MM.1S (cell line): ENCODE data around the gene HDAC7.
A peak's percentile ranks its signal among the peaks of the same experiment; 100 is the strongest.

Experiments used
- DNase-seq: peaks from one replicate; pipeline ENCODE4 v3.0.0-alpha.2; 2015
- H2AFZ ChIP-seq: fragments of 300-600 bp; sonication (generic); 2 replicates; pipeline ENCODE4 v1.6.0; 2016; ENCODE audit warnings: antibody characterized with exemption, low read length
- H3F3A ChIP-seq: fragments of 300-600 bp; sonication (generic); 2 replicates; pipeline ENCODE4 v1.6.1; 2016; ENCODE audit warnings: mild to moderate bottlenecking, antibody characterized with exemption, low read length, moderate library complexity, mixed read lengths; ENCODE audit not compliant: insufficient read depth
- H3K27ac ChIP-seq: fragments of 300-600 bp; sonication (generic); 2 replicates; pipeline ENCODE4 v1.5.1; 2016; ENCODE audit warnings: mild to moderate bottlenecking, low read length
- H3K27me3 ChIP-seq: fragments of 300-600 bp; sonication (generic); replicated peaks from 2 replicates; pipeline ENCODE4 v1.6.0; 2016; ENCODE audit warnings: low read length; ENCODE audit not compliant: insufficient read depth
- H3K36me3 ChIP-seq: fragments of 300-600 bp; sonication (generic); replicated peaks from 2 replicates; pipeline ENCODE4 v1.6.1; 2016; ENCODE audit warnings: mild to moderate bottlenecking, low read length, mixed read lengths; ENCODE audit not compliant: insufficient read depth
- H3K4me1 ChIP-seq: fragments of 300-600 bp; sonication (generic); 2 replicates; pipeline ENCODE4 v1.6.1; 2016; ENCODE audit warnings: low read length, mixed read lengths
- H3K4me2 ChIP-seq: fragments of 300-600 bp; sonication (generic); 2 replicates; pipeline ENCODE4 v1.6.0; 2016; ENCODE audit warnings: low read depth, low read length
- H3K4me3 ChIP-seq: fragments of 300-600 bp; sonication (generic); 2 replicates; pipeline ENCODE4 v1.5.1; 2016; ENCODE audit warnings: low read length, mixed read lengths
- H3K79me2 ChIP-seq: fragments of 300-600 bp; sonication (generic); 2 replicates; pipeline ENCODE4 v1.6.1; 2016; ENCODE audit warnings: mixed run types, low read length, mixed read lengths
- H3K9ac ChIP-seq: fragments of 300-600 bp; sonication (generic); 2 replicates; pipeline ENCODE4 v1.6.1; 2016; ENCODE audit warnings: low read length, mixed read lengths
- H3K9me2 ChIP-seq: fragments of 300-600 bp; sonication (generic); replicated peaks from 2 replicates; pipeline ENCODE4 v1.6.1; 2016; ENCODE audit warnings: mild to moderate bottlenecking, low read length, mixed read lengths; ENCODE audit not compliant: insufficient read depth
- H3K9me3 ChIP-seq: fragments of 300-600 bp; sonication (generic); replicated peaks from 2 replicates; pipeline ENCODE4 v1.6.1; 2016; ENCODE audit warnings: mild to moderate bottlenecking, low read length, mixed read lengths; ENCODE audit not compliant: insufficient read depth
- H4K20me1 ChIP-seq: fragments of 300-600 bp; sonication (generic); 2 replicates; pipeline ENCODE4 v1.6.1; 2016; ENCODE audit warnings: mild to moderate bottlenecking, low read length, moderate library complexity, mixed read lengths; ENCODE audit not compliant: insufficient read depth
- EZH2 ChIP-seq: fragments of 300-600 bp; sonication (generic); optimal IDR thresholded peaks from 2 replicates; pipeline ENCODE3; 2017; ENCODE audit warnings: low read depth, mild to moderate bottlenecking, antibody characterized with exemption, low read length, mixed read lengths
- EZH2phosphoT487 ChIP-seq: fragments of 300-600 bp; sonication (generic); IDR thresholded peaks from 2 replicates; pipeline ENCODE4 v1.6.1; 2018; ENCODE audit warnings: antibody characterized with exemption, low read length
- TF ChIP-seq, protein P1 (sequence below): fragments of 300-600 bp; sonication (generic); IDR thresholded peaks from 2 replicates; pipeline ENCODE4 v1.5.1; 2016; ENCODE audit warnings: antibody characterized with exemption, low read length, mixed read lengths

HDAC7 gene

GRCh38 chr12:47754881-47755280 lies 64.8 kb downstream of the HDAC7 start:
- Histone ChIP-seq H3K4me3 (peak overlapping the region; percentile 55), H3K4me1 (peaks cover 32% of the 10 kb centered on the region), H3K9me3 (no peaks in the 10 kb centered on the region), H3K79me2 (no peaks in the 10 kb centered on the region), H3K36me3 (no peaks in the 10 kb centered on the region), H3K4me2 (peak overlapping the region; percentile 80), H4K20me1 (no peaks in the 10 kb centered on the region), H2AFZ (peak overlapping the region; percentile 80), H3K9me2 (no peaks in the 10 kb centered on the region), H3F3A (peaks cover 16% of the 10 kb centered on the region), H3K27ac (peak overlapping the region; percentile 76), H3K27me3 (0 out of 2 replicates have a peak, but pooled peaks cover 3% of the 10 kb centered on the region), H3K9ac (peak overlapping the region; percentile 34; the same call in 1 of the 2 replicates)
- TF ChIP-seq EZH2phosphoT487: no peak
- no peak for TF ChIP-seq EZH2
- TF ChIP-seq, protein P1, sequence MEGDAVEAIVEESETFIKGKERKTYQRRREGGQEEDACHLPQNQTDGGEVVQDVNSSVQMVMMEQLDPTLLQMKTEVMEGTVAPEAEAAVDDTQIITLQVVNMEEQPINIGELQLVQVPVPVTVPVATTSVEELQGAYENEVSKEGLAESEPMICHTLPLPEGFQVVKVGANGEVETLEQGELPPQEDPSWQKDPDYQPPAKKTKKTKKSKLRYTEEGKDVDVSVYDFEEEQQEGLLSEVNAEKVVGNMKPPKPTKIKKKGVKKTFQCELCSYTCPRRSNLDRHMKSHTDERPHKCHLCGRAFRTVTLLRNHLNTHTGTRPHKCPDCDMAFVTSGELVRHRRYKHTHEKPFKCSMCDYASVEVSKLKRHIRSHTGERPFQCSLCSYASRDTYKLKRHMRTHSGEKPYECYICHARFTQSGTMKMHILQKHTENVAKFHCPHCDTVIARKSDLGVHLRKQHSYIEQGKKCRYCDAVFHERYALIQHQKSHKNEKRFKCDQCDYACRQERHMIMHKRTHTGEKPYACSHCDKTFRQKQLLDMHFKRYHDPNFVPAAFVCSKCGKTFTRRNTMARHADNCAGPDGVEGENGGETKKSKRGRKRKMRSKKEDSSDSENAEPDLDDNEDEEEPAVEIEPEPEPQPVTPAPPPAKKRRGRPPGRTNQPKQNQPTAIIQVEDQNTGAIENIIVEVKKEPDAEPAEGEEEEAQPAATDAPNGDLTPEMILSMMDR: no peak
- peak; percentile 53 for DNase-seq

DNA sequence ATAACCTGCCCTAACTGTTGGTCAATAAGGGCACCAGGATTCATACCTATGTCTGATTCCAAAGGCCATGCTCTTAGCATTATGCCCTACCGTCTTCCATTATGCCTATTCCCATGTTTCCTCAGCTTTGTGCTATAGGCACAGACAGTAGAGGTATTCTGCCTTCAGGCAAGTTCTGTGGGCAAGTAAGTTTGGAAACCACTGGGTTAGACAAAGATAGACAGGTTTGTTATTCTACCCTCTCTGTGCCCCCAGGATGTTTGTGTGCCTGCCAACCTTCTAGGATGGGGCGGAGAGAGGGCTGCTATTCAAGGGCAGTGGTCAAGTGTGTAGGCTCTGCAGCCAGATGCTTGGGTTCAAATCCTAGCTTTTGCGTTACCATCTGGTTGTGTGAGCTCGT lies 65.6 kb downstream of the HDAC7 start:
- peaks cover 16% of the 10 kb centered on the region for H3F3A ChIP-seq
- no peak overlapping the region for H3K4me3 ChIP-seq
- no peaks in the 10 kb centered on the region for H4K20me1 ChIP-seq
- peaks cover 32% of the 10 kb centered on the region for H3K4me1 ChIP-seq
- no peak overlapping the region for H3K27ac ChIP-seq
- no peak for DNase-seq
- no peak overlapping the region for H3K9ac ChIP-seq
- H3K9me3 ChIP-seq: no peaks in the 10 kb centered on the region
- H3K4me2 ChIP-seq: no peak overlapping the region
- no peak overlapping the region for H2AFZ ChIP-seq
- H3K27me3 ChIP-seq: no peaks in the 10 kb centered on the region
- H3K79me2 ChIP-seq: no peaks in the 10 kb centered on the region
- no peaks in the 10 kb centered on the region for H3K9me2 ChIP-seq
- no peaks in the 10 kb centered on the region for H3K36me3 ChIP-seq
- TF ChIP-seq EZH2 (no peak), EZH2phosphoT487 (no peak)
- TF ChIP-seq, protein P1: no peak

- H3K4me3 ChIP-seq: no peak overlapping the region
- no peaks in the 10 kb centered on the region for H3K36me3 ChIP-seq
- H3K79me2 ChIP-seq: no peaks in the 10 kb centered on the region
- peaks cover 16% of the 10 kb centered on the region for H3F3A ChIP-seq
- DNase-seq: no peak
- H3K9ac ChIP-seq: no peak overlapping the region
- H4K20me1 ChIP-seq: no peaks in the 10 kb centered on the region
- no peaks in the 10 kb centered on the region for H3K9me3 ChIP-seq
- no peak overlapping the region for H3K27ac ChIP-seq
- H3K4me2 ChIP-seq: no peak overlapping the region
- no peaks in the 10 kb centered on the region for H3K27me3 ChIP-seq
- H3K4me1 ChIP-seq: peaks cover 28% of the 10 kb centered on the region
- H2AFZ ChIP-seq: no peak overlapping the region
- no peaks in the 10 kb centered on the region for H3K9me2 ChIP-seq
- TF ChIP-seq EZH2 (no peak), EZH2phosphoT487 (no peak)
- TF ChIP-seq, protein P1: no peak
Measured at GRCh38 chr12:47753021-47754001, 66.4 kb downstream of the HDAC7 start.
